Muscle of leg (tissue), 11 donors: Measurements from ENCODE around the gene NCKIPSD. TPM values are rescaled to one million over a fixed set of nuclear protein-coding genes. Genes with fewer than 3 reads are reported as not detected.

Experiments used
- DNase-seq: peaks from one replicate; pipeline ENCODE4 v3.0.0; 2013
- H3K27ac ChIP-seq: one replicate; pipeline ENCODE4 v1.5.1; 2013; ENCODE audit warnings: mild to moderate bottlenecking, low read length, control low read depth
- H3K27me3 ChIP-seq: one replicate; pipeline ENCODE4 v1.6.1; 2013; ENCODE audit warnings: low read length; ENCODE audit not compliant: control insufficient read depth, insufficient read depth
- H3K36me3 ChIP-seq: one replicate; pipeline ENCODE4 v1.6.1; 2013; ENCODE audit warnings: low read length; ENCODE audit not compliant: control insufficient read depth, insufficient read depth
- H3K4me1 ChIP-seq: one replicate; pipeline ENCODE4 v1.6.1; 2013; ENCODE audit warnings: low read length; ENCODE audit not compliant: control insufficient read depth, insufficient read depth
- H3K4me3 ChIP-seq: one replicate; pipeline ENCODE4 v1.5.1; 2013; ENCODE audit warnings: low read length, control low read depth
- H3K9me3 ChIP-seq: replicated peaks from 2 replicates; pipeline ENCODE4 v1.6.1; 2013; ENCODE audit warnings: low read depth, low read length; ENCODE audit not compliant: control insufficient read depth
- WGBS: methylation state at CpG from one replicate; pipeline ENCODE4 v1.1.5; 2013; ENCODE audit warnings: missing lambda C conversion rate; ENCODE audit not compliant: insufficient coverage; 5-methylcytosine and 5-hydroxymethylcytosine counted together
- polyA plus RNA-seq, 8 donors: library from polyadenylated mRNA; unstranded; fragments of 120-200 nt; gene quantifications; one replicate each; pipeline versions ENCODE4 v1.2.1 to v1.2.3, GENCODE V29; 2013; ENCODE audit warnings: inconsistent platforms in 1 of 8, low replicate concordance in 1 of 8; ENCODE audit not compliant: insufficient read length in 8 of 8, insufficient read depth in 1 of 8
- total RNA-seq: library from RNA; stranded (reverse); fragments of 120-200 nt; gene quantifications from one replicate; pipeline ENCODE4 v1.2.4, GENCODE V29; 2013

NCKIPSD gene
- total and polyA plus RNA-seq, 9 donors, result 5.9 to 10.9 (median 8.7) TPM

DNA sequence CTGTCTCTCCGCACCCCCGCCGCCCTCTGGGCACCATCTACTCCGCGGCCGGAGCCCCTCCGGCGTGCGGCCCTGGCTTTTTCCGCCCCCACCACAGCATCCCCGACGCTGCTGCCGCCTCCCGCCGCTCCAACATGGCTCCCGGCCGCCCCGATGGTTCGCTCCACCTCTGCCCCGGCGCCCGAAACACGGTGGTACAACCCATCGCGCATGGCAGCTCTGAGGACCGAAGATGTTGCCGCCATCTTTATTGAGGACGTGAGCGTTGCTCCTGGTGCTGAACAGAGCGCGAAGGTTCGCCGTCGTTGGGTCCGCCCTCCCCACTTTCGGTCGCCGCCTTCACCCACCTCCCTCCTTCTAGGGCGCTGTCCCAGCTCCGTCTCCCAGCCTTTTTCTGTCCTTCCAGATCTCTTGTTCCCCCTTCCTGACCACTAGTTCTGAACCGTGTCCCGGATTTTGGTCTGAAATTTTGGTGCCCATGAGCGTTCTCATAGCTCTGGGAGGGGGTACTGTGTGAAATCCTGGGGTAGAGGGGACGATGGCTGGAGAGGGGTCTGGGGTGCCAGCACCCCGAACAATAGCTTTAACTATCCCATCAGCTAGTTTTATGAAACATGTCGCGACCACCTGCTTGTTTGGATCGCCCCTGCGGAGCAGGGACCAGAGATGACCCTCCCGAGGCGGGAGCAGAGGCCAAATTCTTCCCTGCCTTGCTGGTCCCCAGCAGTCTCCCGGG is 22.8 kb downstream of the NCKIPSD start, which contains the start of gene CELSR3:
TSS of gene CELSR3 (minus strand) at position 134 of the 736 bp plus-strand sequence. CDS start 252 bp downstream, outside the sequence.
- Histone ChIP-seq H3K36me3 (no peaks in the 10 kb centered on the region), H3K4me3 (peak within 1 kb of the TSS; percentile 60), H3K9me3 (no peaks in the 10 kb centered on the region), H3K27ac (peak within 1 kb of the TSS; percentile 90), H3K4me1 (peaks cover 30% of the 10 kb centered on the region), H3K27me3 (peaks cover 52% of the 10 kb centered on the region)
- WGBS, result under 1% methylated on average over 47 of the region's 52 CpGs
- peak; percentile 83 for DNase-seq

DNA sequence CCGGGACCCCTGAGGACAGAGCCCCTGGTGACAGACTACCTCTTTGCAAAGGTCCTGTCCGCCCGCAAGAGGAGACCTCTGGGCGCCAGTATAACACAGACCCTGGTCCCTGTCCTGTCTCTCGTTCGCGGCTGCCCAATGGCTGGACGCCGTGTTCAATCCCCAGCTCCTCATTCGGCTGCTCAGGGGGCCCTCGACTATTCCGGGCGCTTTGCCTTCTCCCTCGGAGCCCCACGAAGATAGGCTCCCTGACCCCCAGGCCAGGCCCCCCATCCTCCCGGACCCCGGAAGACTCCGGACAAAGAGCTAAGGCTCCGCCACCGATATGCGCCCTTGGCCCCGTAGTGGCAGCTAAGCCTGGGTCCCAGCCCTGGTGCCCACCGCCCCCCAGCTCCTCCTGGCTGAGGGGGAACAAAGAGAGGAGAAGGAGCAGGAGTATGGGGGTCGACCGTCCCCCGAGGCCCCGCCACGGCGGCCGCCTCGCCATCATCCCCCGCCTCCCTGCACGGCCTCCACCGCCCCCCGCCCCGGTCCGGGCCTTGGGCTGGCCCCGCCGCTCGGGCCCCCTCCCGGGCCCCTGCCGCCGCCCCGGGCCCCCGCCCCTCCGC is 23.5 kb downstream of the NCKIPSD start:
- Histone ChIP-seq H3K27me3 (peaks cover 56% of the 10 kb centered on the region), H3K9me3 (no peaks in the 10 kb centered on the region), H3K4me3 (no peak overlapping the region), H3K4me1 (peaks cover 30% of the 10 kb centered on the region), H3K36me3 (no peaks in the 10 kb centered on the region), H3K27ac (no peak overlapping the region)
- WGBS, result 4% methylated on average over 21 of the region's 46 CpGs
- DNase-seq, result no peak

DNA sequence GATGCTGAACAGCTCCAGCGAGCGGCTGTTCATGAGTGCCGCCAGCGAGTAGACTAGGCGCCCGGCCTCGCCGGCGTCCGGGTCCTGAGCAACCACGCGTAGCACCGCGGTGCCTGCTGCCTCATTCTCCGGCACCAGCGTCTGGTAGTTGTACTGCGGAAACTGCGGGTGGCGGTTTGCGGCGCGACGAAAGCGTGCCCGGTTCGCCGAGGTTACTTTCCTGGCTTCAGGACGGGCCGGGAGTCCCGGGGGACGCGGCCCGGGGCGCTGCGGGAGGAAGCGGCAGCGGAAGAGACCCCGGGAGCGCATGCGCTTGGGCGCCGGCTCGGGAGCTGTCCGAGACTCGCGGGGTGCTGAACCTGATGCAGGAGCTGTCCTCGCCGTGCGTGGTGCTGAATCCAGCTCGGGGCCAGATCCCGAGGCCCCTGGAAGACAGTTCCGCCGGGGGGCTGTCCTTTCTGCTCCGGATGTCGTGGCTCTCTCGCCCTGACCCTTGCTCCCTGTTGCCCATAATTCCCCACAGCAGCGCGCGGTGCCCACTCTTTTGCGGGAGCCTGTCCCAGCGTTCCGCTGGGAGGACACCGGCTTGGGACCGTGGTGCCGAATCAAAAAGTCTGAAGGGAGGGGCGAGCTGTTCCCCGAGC is 24.1 kb downstream of the NCKIPSD start:
- Histone ChIP-seq H3K9me3 (no peaks in the 10 kb centered on the region), H3K4me1 (peaks cover 32% of the 10 kb centered on the region), H3K27me3 (peaks cover 62% of the 10 kb centered on the region), H3K4me3 (peak overlapping the region; percentile 53), H3K36me3 (no peaks in the 10 kb centered on the region), H3K27ac (no peak overlapping the region)
- WGBS, result 1% methylated on average over 67 of the region's 67 CpGs
- peak; percentile 61 for DNase-seq

DNA sequence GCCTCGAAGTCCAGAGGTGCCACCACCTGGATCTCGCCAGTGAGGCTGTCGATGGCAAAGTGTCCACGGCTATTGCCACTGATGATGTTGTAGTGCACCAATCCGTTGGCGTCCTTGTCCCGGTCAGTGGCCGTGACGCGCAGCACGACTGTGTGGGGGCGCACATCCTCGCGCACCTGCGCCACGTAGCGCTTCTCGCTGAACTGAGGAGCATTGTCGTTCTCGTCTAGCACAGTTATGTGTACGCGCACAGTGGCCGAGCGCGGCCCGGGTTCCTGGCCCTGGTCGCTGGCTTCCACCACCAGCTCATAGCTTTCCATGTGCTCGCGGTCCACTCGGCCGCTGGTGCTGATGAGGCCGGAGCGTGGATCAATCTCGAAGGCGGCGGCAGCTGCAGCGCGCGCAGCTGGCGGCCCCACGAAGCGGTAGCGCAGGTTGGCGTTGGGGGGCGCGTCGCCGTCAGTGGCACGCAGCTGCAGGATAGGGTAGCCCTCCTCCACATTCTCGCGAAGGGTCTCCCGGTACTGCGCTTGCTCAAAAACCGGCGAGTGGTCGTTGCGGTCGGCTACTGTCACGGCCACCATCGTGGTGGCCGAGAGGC is 24.8 kb downstream of the NCKIPSD start:
- WGBS, result 61% methylated on average over 61 of the region's 61 CpGs
- no peak for DNase-seq
- peaks cover 64% of the 10 kb centered on the region for H3K27me3 ChIP-seq
- peaks cover 35% of the 10 kb centered on the region for H3K4me1 ChIP-seq
- H3K27ac ChIP-seq, result no peak overlapping the region
- peak overlapping the region; percentile 53 for H3K4me3 ChIP-seq
- H3K36me3 ChIP-seq, result no peaks in the 10 kb centered on the region
- no peaks in the 10 kb centered on the region for H3K9me3 ChIP-seq

DNA sequence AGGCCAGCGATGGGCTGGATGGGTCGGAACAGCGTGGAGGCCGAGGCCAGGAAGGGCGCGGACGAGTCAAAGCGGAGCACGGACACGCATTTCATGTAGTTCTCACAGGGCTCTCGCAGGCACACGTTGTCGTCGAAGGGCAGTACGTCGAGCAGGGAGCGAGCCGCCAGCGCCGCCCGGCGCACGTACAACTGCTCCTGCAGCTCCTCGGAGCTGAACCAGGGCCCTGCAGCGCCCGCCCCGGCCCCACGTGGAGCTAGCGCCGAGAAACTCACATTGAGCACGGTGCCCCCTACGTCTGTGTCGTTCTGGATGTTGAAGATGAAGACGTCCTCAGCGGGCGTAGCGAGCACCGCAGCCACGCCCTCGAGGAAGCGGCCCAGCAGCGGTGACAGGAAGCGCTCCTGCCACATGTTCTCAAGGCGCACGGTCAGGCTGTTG is 28.9 kb downstream of the NCKIPSD start:
- WGBS, result 50% methylated on average over 45 of the region's 45 CpGs
- H3K4me1 ChIP-seq, result peaks cover 16% of the 10 kb centered on the region
- H3K36me3 ChIP-seq, result no peaks in the 10 kb centered on the region
- no peak overlapping the region for H3K27ac ChIP-seq
- no peak for DNase-seq
- H3K4me3 ChIP-seq, result peak overlapping the region; percentile 46
- peaks cover 46% of the 10 kb centered on the region for H3K27me3 ChIP-seq
- no peaks in the 10 kb centered on the region for H3K9me3 ChIP-seq

DNA sequence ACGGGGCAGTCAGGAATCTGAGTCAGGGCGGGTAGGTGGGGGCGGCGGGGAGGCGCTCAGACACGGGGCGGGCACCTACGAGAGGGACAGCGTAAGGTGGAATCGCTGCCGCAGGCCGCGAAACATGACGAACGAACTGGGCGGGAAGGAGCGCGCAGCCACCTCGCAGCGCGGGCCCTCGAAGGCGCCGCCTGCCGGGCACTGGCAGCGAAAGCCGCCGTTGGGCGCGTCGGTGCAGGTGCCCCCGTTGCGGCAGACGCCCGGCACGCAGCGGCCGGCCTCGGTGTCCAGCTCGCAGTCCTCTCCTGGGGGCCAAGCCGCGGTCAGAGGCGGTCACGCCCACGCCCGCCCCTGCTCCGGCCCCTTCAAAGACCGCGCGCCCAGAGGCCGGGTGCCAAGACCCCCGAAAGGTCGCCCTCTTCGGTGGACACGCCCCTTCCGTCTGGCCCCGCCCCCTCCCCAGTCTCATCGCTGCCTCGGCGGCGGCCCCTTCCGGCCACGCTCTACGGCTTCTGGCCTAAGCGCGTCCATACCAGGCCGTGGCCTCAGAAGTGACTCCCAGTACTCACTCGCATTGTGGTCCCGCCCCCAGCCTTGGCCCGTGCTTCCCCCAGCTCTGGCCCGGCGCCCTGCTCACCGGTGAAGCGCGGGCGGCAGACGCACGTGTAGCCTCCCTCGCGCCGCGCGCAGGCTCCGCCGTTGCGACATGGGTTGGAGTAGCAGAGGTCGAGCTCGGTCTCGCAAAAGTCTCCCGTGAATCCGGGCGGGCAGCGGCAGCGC is 29.5 kb downstream of the NCKIPSD start:
- H3K4me1 ChIP-seq, result peaks cover 11% of the 10 kb centered on the region
- DNase-seq, result peak; percentile 82
- H3K9me3 ChIP-seq, result no peaks in the 10 kb centered on the region
- 1% methylated on average over 92 of the region's 94 CpGs for WGBS
- no peak overlapping the region for H3K27ac ChIP-seq
- peaks cover 44% of the 10 kb centered on the region for H3K27me3 ChIP-seq
- H3K4me3 ChIP-seq, result peak overlapping the region; percentile 46
- no peaks in the 10 kb centered on the region for H3K36me3 ChIP-seq

DNA sequence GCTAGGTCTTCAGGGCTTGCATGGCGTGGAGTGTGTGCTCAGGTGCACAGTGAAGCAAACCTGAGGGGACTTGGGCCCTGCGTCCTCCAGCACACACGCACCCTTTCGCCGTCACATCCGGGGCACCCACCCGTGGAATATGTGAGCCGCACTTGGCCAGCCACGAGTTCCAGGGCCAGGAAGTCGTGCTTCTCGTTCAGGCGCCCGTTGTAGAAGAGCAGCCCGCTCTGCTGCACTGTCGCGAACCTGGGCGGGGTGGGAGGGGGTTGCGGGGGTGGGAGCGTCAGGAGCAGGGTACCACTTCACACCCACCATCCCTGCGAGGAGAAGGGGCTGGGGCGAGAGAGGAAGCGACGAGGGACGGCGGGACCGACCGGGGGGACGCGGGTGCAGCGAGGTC is 30.1 kb downstream of the NCKIPSD start:
- Histone ChIP-seq H3K4me1 (peaks cover 5% of the 10 kb centered on the region), H3K36me3 (no peaks in the 10 kb centered on the region), H3K4me3 (peak overlapping the region; percentile 26), H3K27me3 (peaks cover 38% of the 10 kb centered on the region), H3K9me3 (no peaks in the 10 kb centered on the region), H3K27ac (no peak overlapping the region)
- WGBS, result 30% methylated on average over 15 of the region's 30 CpGs
- DNase-seq, result no peak

DNA sequence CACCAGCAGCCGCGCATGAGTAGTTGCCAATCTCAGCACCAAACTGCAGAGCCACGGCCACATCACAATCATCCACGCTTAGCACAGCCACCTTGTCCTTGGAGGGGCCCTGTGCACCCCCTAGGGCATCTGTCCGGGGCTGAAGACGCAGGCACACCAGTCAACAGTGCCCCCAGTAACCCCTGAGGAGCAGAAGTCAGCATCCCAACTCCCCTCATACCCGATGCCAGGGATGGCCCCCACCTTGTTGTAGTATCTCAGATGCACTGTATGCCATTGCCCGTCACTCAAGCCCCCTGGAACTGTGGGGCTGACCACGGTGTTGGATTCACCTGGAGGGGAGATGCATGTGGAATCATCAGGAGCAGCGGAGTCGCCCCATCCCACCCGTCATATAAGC is 30.7 kb downstream of the NCKIPSD start:
- Histone ChIP-seq H3K9me3 (no peaks in the 10 kb centered on the region), H3K4me3 (no peak overlapping the region), H3K36me3 (no peaks in the 10 kb centered on the region), H3K4me1 (peaks cover 5% of the 10 kb centered on the region), H3K27ac (no peak overlapping the region), H3K27me3 (peaks cover 33% of the 10 kb centered on the region)
- 95% methylated on average over 7 of the region's 12 CpGs for WGBS
- DNase-seq, result no peak

DNA sequence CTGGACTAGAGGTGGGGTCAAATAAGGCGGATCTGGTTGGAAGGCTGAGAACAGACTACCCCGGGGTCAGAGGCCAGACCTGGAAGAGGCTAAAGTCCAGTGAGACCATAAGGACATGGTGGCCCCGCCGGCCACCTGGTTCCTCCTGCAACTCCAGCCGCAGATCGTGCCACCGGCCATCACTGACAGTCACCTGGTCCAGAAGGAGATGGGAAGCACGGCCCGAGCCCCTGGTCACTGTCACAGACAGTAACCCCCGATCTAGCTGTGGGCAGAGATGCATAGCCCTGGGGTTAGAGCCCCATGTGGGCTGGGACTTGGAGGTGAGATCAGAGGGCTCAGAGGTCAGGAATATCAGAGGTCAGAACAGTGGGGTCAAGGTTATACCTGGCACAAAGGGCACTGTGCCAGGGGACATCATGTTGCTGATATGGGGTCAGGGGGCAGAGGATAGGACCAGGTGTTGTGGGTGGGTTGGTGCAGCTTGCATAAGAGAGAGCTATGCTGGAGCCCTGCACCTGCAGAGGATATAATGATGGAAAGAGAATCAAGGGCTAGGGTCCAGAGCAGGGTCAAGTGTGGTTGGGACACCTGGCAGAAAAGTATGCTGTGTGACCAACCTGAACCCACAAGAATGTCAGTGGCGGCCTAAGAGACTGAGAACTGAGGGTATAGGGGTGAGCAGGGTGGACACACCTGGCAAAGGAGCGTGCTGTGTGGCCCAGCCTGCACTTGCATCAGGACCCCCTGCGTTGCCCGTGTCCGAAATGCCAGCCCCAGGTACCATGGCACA is 32.6 kb downstream of the NCKIPSD start:
- Histone ChIP-seq H3K27me3 (peaks cover 20% of the 10 kb centered on the region), H3K4me1 (peaks cover 5% of the 10 kb centered on the region), H3K4me3 (no peak overlapping the region), H3K9me3 (no peaks in the 10 kb centered on the region), H3K27ac (no peak overlapping the region), H3K36me3 (no peaks in the 10 kb centered on the region)
- no peak for DNase-seq
- WGBS, result 91% methylated on average over 12 of the region's 15 CpGs
